ENCODE data around the gene KRT36. TPM values are rescaled to one million over a fixed set of nuclear protein-coding genes. Genes with fewer than 3 reads are reported as not detected.

The KRT36 gene
- total RNA-seq, 1 donor from 2014 or later, result not detected

- DNase-seq (ENCODE audit: low read depth in 2 of 2), result no peak
Observed at GRCh38 chr17:41480136-41480535, 9.6 kb downstream of the KRT36 start.

GRCh38 chr17:41478237-41478636 lies 11.5 kb downstream of the KRT36 start:
- DNase-seq (ENCODE audit: low read depth in 2 of 2), result no peak

DNA sequence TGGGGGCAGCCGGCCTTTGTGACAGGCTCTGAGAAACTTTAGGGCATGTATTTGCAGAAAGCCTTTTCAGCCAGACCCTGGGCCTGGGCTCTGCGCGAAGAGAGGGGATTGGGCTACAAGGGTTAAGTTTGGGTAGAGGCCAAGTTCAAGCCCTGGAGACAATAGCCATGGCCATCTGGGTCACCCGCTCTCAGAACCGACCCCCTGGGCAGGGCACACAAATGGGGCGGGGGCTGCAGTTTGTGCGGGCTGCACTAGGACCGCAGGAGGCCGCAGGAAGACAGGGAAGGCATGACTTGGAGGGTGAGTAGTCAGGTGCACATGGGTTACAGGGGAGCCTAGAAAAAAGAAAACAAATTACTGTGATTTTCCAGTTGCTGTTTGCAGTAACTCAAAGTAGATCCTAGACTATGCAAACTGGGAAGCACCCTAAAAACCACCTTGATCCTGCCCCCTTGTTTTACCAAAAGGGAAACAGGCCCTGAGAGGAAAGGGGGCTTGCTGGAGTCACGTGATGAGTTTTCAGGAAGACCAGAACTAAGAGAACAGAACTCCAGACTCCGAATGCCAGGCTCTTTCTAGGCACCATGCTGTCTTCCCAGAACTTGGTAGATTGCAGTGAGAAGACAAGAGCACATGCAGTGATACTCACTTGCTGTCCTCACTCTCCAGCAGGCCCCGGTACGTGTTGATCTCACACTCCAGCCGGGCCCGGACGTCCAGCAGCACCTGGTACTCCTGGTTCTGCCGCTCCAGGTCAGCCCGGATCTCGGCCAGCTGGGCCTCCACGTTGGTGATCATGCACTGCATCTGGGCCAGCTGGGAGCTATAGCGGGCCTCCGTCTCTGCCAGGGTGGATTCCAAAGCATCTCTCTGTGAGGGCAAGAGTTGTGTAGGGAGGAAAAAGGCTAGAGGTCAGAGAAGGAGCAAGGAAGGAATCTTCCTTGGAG lies 12.6 kb downstream of the KRT36 start:
- DNase-seq (ENCODE audit: low read depth in 2 of 2), result no peak

GRCh38 chr17:41475421-41475820 lies 14.3 kb downstream of the KRT36 start:
- no peak for DNase-seq (ENCODE audit: low read depth in 2 of 2)

- DNase-seq (ENCODE audit: low read depth in 2 of 2), result no peak
Observed at GRCh38 chr17:41474863-41475262, 14.8 kb downstream of the KRT36 start.

DNA sequence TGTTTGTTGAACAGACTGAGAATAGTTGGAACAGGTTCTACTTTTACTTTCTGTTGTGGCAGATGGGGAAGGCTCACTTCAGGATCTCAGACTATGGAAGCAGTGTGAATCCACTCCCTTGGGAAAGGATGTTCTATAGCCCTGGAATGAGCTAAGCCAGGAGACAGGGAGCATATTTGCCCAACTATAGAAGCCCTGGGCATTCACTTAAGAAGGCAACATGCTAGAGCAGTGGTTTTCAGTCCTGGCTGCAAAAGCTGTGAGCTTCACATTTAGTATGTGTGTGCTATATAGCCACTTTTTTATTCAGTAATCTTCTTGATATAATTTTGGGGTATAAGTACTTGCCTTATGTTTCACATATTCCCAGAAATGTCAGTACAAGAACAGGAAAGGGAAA lies 21.4 kb downstream of the KRT36 start:
- no peak for DNase-seq (ENCODE audit: low read depth in 2 of 2)

GRCh38 chr17:41467561-41467960 lies 22.1 kb downstream of the KRT36 start:
- DNase-seq (ENCODE audit: low read depth in 2 of 2), result peak in 1 of 2 donors; percentile 12

DNA sequence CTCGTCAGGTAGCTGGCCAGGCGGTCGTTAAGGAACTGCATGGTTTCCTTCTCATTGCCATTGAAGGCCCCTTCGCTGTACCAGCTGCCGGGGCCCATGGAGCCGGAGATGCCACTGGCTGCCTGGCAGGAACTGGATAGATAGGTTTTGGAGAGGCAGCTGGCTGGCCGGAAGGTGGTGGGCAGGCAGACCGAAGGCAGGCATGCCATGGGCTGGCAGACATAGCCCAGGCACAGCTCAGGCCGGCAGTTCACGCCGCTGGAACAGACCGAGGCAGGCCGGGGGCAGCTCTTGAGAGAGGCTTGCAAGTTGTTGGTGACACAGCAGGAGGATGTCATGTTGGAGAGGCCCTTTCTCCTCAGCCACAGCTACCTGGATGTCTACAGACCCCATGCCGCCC lies 22.7 kb downstream of the KRT36 start, which contains the start of gene KRT32:
KRT32 (minus strand) TSS at position 399 of the 400 bp plus-strand sequence; CDS start at position 338, 61 bp downstream.
- DNase-seq (ENCODE audit: low read depth in 2 of 2), result no peak

DNA sequence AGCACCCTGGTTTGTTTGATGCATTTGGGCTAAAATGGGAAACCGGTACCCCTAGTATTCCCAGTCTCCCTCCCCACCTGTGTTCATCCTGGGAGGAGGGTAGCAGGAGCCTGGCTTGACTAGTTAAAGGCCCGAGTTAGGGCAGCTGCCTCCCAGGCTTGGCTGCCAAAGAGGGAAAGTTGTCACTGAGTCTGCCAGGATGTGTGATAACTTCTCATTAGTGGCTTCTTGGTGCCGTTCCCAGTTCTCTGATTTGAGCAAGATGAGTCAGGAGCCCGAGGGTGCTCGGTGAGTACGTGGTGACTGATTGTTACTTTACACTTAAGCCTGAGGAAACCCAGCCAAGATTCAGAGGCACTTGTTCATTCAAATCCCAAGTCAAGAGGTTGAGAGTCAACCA lies 25.0 kb downstream of the KRT36 start:
- DNase-seq (ENCODE audit: low read depth in 2 of 2), result peak in 1 of 2 donors; percentile 37

GRCh38 chr17:41464173-41464572 lies 25.5 kb downstream of the KRT36 start:
- no peak for DNase-seq (ENCODE audit: low read depth in 2 of 2)

- no peak for DNase-seq (ENCODE audit: low read depth in 2 of 2)
Observed at GRCh38 chr17:41463746-41464145, 26.0 kb downstream of the KRT36 start.

DNA sequence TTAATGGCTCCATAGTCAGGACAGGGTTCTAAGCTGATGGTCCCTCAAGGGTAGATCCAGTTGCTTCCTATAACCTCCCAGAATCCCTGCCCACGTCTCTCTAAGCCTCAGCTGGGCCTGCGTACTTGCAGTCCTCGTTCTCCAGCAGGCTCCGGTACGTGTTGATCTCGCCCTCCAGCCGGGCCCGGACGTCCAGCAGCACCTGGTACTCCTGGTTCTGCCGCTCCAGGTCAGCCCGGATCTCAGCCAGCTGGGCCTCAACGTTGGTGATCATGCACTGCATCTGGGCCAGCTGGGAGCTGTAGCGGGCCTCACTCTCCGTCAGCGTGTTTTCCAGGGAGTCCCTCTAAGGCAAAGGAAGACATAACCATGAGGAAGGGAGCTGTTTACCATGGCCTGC lies 27.0 kb downstream of the KRT36 start:
- DNase-seq (ENCODE audit: low read depth in 2 of 2), result no peak

- no peak for DNase-seq (ENCODE audit: low read depth in 2 of 2)
Observed at GRCh38 chr17:41457676-41458075, 32.0 kb downstream of the KRT36 start.

DNA sequence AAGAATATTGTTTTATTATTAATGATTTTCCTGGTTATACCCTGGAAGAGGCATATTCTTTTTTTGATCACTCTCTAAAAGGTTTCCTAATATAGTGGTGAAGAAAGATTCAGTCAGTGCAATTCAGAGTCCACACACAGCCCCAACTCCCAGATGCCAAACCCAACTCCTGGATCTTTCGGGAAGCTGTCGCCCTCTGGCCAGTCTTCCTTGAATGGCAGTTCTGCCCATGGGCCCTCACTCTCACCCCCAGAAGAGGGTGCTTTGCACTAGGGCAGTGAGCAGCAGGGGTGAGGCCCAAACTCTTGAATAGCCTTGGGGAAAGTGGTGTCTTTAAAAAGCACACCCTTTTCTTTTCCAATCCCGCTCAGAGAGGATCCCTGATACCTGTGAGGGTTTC lies 33.5 kb downstream of the KRT36 start:
- no peak for DNase-seq (ENCODE audit: low read depth in 2 of 2)

GRCh38 chr17:41455236-41455635 lies 34.5 kb downstream of the KRT36 start:
- DNase-seq (ENCODE audit: low read depth in 2 of 2), result no peak

- DNase-seq (ENCODE audit: low read depth in 2 of 2), result no peak
Observed at GRCh38 chr17:41453066-41453465, 36.6 kb downstream of the KRT36 start.

DNA sequence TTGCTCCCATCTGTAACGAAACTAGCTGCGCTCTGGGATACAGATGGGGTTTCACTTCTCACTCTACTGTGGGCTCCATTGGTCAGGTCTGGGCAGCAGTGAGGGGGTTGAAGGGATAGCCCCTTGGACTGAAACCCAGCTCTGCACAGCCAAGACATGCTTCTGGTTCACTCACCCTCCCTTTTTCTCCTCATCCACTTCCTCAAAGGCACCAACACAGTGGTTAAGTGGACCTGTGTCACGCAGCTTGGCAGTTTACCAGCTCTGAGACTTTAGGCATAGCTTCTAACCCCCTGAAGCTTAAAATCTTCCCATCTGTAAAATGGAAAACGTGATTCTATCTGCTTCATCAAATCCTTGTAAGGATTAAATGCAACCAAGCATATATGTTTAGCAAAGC lies 37.4 kb downstream of the KRT36 start:
- no peak for DNase-seq (ENCODE audit: low read depth in 2 of 2)

- no peak for DNase-seq (ENCODE audit: low read depth in 2 of 2)
Observed at GRCh38 chr17:41451154-41451728, 38.5 kb downstream of the KRT36 start.

GRCh38 chr17:41449008-41449407 lies 40.7 kb downstream of the KRT36 start:
- no peak for DNase-seq (ENCODE audit: low read depth in 2 of 2)

- no peak for DNase-seq (ENCODE audit: low read depth in 2 of 2)
Observed at GRCh38 chr17:41448506-41448905, 41.2 kb downstream of the KRT36 start.

- no peak for DNase-seq (ENCODE audit: low read depth in 2 of 2)
Observed at GRCh38 chr17:41446806-41447205, 42.9 kb downstream of the KRT36 start.

DNA sequence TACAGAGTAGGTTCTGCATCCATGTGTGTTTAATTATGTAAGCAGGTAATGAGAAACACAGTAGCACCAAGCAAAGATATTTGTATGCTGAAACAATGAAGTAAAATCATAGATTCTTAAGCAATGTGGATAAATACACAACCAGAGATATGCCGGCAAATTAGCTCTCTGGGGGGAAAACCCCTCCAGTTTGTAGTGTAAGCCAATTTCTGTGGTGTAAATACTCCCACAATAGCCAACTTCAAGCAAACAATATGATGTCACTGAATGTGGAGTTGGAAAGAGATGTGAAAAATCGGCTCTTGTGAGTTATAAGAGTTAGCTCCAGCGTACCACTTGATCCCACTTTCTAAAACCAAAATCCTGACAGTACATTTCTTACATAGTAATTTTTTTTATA lies 45.1 kb downstream of the KRT36 start:
- no peak for DNase-seq (ENCODE audit: low read depth in 2 of 2)

DNA sequence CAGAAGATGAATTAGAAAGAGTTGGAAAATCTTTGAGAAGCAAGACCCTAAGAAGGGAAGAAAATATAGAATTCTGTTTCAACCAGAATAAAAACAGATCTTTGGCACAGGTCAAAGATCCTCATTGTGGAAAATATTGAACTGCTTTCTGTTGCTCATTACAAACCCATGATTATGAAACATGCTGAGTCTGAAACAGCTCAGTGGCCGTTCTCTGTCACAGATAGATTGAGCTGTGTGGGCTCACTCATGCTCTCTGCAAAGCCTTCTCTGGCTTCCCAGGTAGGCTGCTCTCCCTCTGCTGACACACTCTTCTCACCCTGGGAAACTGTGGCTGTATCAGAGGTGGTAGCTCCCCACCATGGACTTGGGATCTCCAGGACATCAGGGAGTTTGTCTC lies 45.5 kb downstream of the KRT36 start:
- no peak for DNase-seq (ENCODE audit: low read depth in 2 of 2)
